ENCODE data around the gene ARHGAP20.

- TF ChIP-seq CTCF (IDR thresholded peaks at IDR 0.05) (no peak), POLR2A (IDR thresholded peaks at IDR 0.05) (no peak)
Measured at GRCh38 chr11:110544779-110545178, 167.5 kb downstream of the ARHGAP20 start.

All from uterus (tissue), 2 donors.